GM23338 (cell line): ENCODE data around the gene GNAZ. TPM values are rescaled to one million over a fixed set of nuclear protein-coding genes. Genes with fewer than 3 reads are reported as not detected.

ENCODE experiments used
- ATAC-seq: fragments of 200-7000 bp; cut with Tn5 transposase; 3 replicates; pipeline ENCODE4 v1.9.1; 2020
- DNase-seq: peaks from one replicate; pipeline ENCODE4 v3.0.0-alpha.2; 2015; ENCODE audit warnings: low spot score
- H2AFZ ChIP-seq: fragments of 200-600 bp; sonication (generic); 2 replicates; pipeline ENCODE4 v1.8.0; 2016; ENCODE audit warnings: antibody characterized with exemption, mild to moderate bottlenecking, moderate library complexity
- H3F3A ChIP-seq: fragments of 200-600 bp; sonication (generic); replicated peaks from 2 replicates; pipeline ENCODE4 v1.8.0; 2017; ENCODE audit warnings: antibody characterized with exemption, mixed run types, low read depth
- H3K27ac ChIP-seq: fragments of 200-600 bp; sonication (generic); 2 replicates; pipeline ENCODE4 v1.6.1; 2016; ENCODE audit warnings: low read depth
- H3K27me3 ChIP-seq: fragments of 200-600 bp; sonication (generic); 2 replicates; pipeline ENCODE4 v1.8.0; 2016; ENCODE audit warnings: mild to moderate bottlenecking, mixed run types, moderate library complexity; ENCODE audit not compliant: insufficient read depth
- H3K36me3 ChIP-seq: fragments of 200-600 bp; sonication (generic); 2 replicates; pipeline ENCODE4 v1.8.0; 2016; ENCODE audit warnings: mild to moderate bottlenecking; ENCODE audit not compliant: insufficient read depth
- H3K4me1 ChIP-seq: fragments of 200-600 bp; sonication (generic); 2 replicates; pipeline ENCODE4 v1.8.0; 2016; ENCODE audit warnings: mild to moderate bottlenecking, moderate library complexity; ENCODE audit not compliant: insufficient read depth
- H3K4me2 ChIP-seq: fragments of 200-600 bp; sonication (generic); 2 replicates; pipeline ENCODE4 v1.7.1; 2017; ENCODE audit warnings: mixed run types
- H3K4me3 ChIP-seq: fragments of 200-600 bp; sonication (generic); 2 replicates; pipeline ENCODE4 v1.6.1; 2016; ENCODE audit warnings: mixed run types
- H3K79me2 ChIP-seq: fragments of 200-600 bp; sonication (generic); replicated peaks from 2 replicates; pipeline ENCODE4 v1.8.0; 2017; ENCODE audit warnings: mild to moderate bottlenecking; ENCODE audit not compliant: insufficient read depth
- H3K9me2 ChIP-seq: fragments of 200-600 bp; sonication (generic); 2 replicates; pipeline ENCODE4 v1.8.0; 2017; ENCODE audit not compliant: insufficient read depth
- H4K20me1 ChIP-seq: fragments of 200-600 bp; sonication (generic); replicated peaks from 2 replicates; pipeline ENCODE4 v1.8.0; 2017; ENCODE audit warnings: mild to moderate bottlenecking; ENCODE audit not compliant: insufficient read depth
- H3K27ac Mint-ChIP-seq: 2 replicates; pipeline ENCODE4 v1.8.0; 2020; ENCODE audit warnings: inconsistent platforms, mild to moderate bottlenecking, moderate library complexity, mixed read lengths
- H3K27me3 Mint-ChIP-seq: 3 replicates; pipeline ENCODE4 v1.8.0; 2022; ENCODE audit warnings: low read depth, mild to moderate bottlenecking, moderate library complexity, mixed read lengths, inconsistent platforms; ENCODE audit not compliant: insufficient read depth, poor library complexity
- H3K36me3 Mint-ChIP-seq: 3 replicates; pipeline ENCODE4 v1.8.0; 2021; ENCODE audit warnings: low read depth, mild to moderate bottlenecking, inconsistent platforms, moderate library complexity, mixed read lengths
- H3K4me1 Mint-ChIP-seq: 3 replicates; pipeline ENCODE4 v1.8.0; 2020; ENCODE audit warnings: mild to moderate bottlenecking, inconsistent platforms, mixed read lengths
- H3K4me3 Mint-ChIP-seq: 3 replicates; pipeline ENCODE4 v1.8.0; 2021; ENCODE audit warnings: moderate library complexity, mild to moderate bottlenecking, inconsistent platforms, mixed read lengths
- H3K9me3 Mint-ChIP-seq: 3 replicates; pipeline ENCODE4 v1.8.0; 2020; ENCODE audit warnings: moderate library complexity, mild to moderate bottlenecking, inconsistent platforms, mixed read lengths
- ETS1 ChIP-seq: IDR thresholded peaks from 2 replicates; pipeline ENCODE4 v1.6.1; 2016; ENCODE audit warnings: antibody characterized with exemption
- EZH2phosphoT487 ChIP-seq: fragments of 200-600 bp; sonication (generic); IDR thresholded peaks from one replicate; pipeline ENCODE4 v1.8.1; 2018; ENCODE audit warnings: antibody characterized with exemption; ENCODE audit not compliant: unreplicated experiment
- JUNB ChIP-seq: IDR thresholded peaks from one replicate; pipeline ENCODE4 v1.6.1; 2016; ENCODE audit warnings: antibody characterized with exemption; ENCODE audit not compliant: unreplicated experiment
- NANOG ChIP-seq: IDR thresholded peaks from 2 replicates; pipeline ENCODE4 v1.6.1; 2016; ENCODE audit warnings: antibody characterized with exemption, borderline replicate concordance
- POLR2AphosphoS5 ChIP-seq: IDR thresholded peaks from 2 replicates; pipeline ENCODE4 v1.6.1; 2016; ENCODE audit warnings: antibody characterized with exemption, low read depth
- ZNF331 ChIP-seq: fragments of 250-450 bp; sonication (Bioruptor Pico); IDR thresholded peaks from 2 replicates; pipeline ENCODE4 v1.5.0; 2020; ENCODE audit warnings: low read depth, mild to moderate bottlenecking, moderate library complexity
- polyA plus RNA-seq: library from polyadenylated mRNA; unstranded; fragments of >200 nt; fragmentation: Nextera tagmentation; extraction: Ambion mirVana; gene quantifications from 2 replicates; pipeline ENCODE4 v1.2.1, GENCODE V29; 2016
- total RNA-seq: library from RNA; depleted of rRNA; stranded (reverse); fragments of >200 nt; shearing (Covaris generic); gene quantifications from 2 replicates; pipeline ENCODE4 v1.2.3, GENCODE V29; 2014
- TF ChIP-seq, protein P1 (sequence below): IDR thresholded peaks from one replicate; pipeline ENCODE4 v1.6.1; 2018; ENCODE audit warnings: antibody characterized with exemption; ENCODE audit not compliant: unreplicated experiment
- TF ChIP-seq, protein P2 (sequence below), 2 experiments: fragments of 200-600 bp in 1 of 2; sonication (generic) in 1 of 2; conservative IDR thresholded peaks; 2 replicates each; pipeline versions ENCODE4 v1.5.1 to v1.6.1; 2016 to 2017; ENCODE audit warnings: antibody characterized with exemption in 2 of 2, low read depth in 2 of 2, mild to moderate bottlenecking in 2 of 2, moderate library complexity in 1 of 2

The GNAZ gene
- total and polyA plus RNA-seq, 2 experiments from 2014 or later = 2.9 to 11.1 TPM

DNA sequence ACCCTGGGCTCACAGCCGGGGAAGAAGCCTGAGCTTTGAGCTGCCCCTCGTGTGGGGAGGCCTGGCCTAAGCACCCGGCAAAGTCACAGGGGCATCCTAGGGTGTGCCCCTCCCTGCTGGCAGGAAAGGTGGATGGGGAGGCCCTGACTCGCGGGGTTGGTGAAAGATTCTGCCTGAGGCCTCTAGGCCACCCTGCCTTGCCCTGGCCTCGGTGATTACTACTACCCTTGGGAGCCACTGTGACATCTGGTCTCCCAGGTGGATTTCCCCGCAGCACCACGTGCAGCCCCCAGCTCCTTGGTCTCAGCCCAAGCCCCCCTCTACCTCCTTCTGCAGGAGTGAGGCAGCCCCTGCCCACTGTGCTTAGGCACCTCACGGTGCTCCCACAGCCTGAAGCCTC, 23.9 kb downstream of the GNAZ start:
- ATAC-seq (no peak), DNase-seq (no peak)
- Histone ChIP-seq H3K36me3 (no peaks in the 10 kb centered on the region), H4K20me1 (no peaks in the 10 kb centered on the region; the same call in 1 of the 2 replicates), H3K4me1 (no peaks in the 10 kb centered on the region), H2AFZ (no peak overlapping the region), H3K4me2 (no peak overlapping the region), H3F3A (no peaks in the 10 kb centered on the region), H3K27ac (no peak overlapping the region), H3K27me3 (no peaks in the 10 kb centered on the region), H3K4me3 (no peak overlapping the region), H3K79me2 (no peaks in the 10 kb centered on the region), H3K9me2 (no peaks in the 10 kb centered on the region)
- Mint-ChIP-seq H3K27me3 (peaks cover 12% of the 10 kb centered on the region), H3K4me1 (no peaks in the 10 kb centered on the region), H3K9me3 (no peaks in the 10 kb centered on the region), H3K36me3 (no peaks in the 10 kb centered on the region; the same call in 2 of the 3 replicates), H3K4me3 (no peak overlapping the region), H3K27ac (no peak overlapping the region)
- TF ChIP-seq JUNB = no peak

GRCh38 chr22:23094695-23095681, 24.7 kb downstream of the GNAZ start:
- H3K36me3 ChIP-seq = no peaks in the 10 kb centered on the region
- no peak overlapping the region for H3K4me3 ChIP-seq
- H3K4me2 ChIP-seq = no peak overlapping the region
- H3F3A ChIP-seq = no peaks in the 10 kb centered on the region
- H3K4me1 Mint-ChIP-seq = no peaks in the 10 kb centered on the region
- no peaks in the 10 kb centered on the region for H3K79me2 ChIP-seq
- H3K27me3 ChIP-seq = no peaks in the 10 kb centered on the region
- H4K20me1 ChIP-seq = no peaks in the 10 kb centered on the region; the same call in 1 of the 2 replicates
- no peak overlapping the region for H3K27ac ChIP-seq
- no peak overlapping the region for H3K27ac Mint-ChIP-seq
- no peak overlapping the region for H2AFZ ChIP-seq
- DNase-seq = peak; percentile 32
- H3K4me3 Mint-ChIP-seq = no peak overlapping the region
- TF ChIP-seq, protein P1, sequence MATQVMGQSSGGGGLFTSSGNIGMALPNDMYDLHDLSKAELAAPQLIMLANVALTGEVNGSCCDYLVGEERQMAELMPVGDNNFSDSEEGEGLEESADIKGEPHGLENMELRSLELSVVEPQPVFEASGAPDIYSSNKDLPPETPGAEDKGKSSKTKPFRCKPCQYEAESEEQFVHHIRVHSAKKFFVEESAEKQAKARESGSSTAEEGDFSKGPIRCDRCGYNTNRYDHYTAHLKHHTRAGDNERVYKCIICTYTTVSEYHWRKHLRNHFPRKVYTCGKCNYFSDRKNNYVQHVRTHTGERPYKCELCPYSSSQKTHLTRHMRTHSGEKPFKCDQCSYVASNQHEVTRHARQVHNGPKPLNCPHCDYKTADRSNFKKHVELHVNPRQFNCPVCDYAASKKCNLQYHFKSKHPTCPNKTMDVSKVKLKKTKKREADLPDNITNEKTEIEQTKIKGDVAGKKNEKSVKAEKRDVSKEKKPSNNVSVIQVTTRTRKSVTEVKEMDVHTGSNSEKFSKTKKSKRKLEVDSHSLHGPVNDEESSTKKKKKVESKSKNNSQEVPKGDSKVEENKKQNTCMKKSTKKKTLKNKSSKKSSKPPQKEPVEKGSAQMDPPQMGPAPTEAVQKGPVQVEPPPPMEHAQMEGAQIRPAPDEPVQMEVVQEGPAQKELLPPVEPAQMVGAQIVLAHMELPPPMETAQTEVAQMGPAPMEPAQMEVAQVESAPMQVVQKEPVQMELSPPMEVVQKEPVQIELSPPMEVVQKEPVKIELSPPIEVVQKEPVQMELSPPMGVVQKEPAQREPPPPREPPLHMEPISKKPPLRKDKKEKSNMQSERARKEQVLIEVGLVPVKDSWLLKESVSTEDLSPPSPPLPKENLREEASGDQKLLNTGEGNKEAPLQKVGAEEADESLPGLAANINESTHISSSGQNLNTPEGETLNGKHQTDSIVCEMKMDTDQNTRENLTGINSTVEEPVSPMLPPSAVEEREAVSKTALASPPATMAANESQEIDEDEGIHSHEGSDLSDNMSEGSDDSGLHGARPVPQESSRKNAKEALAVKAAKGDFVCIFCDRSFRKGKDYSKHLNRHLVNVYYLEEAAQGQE = no peak
- TF ChIP-seq NANOG = no peak
- no peak for TF ChIP-seq ZNF331 (CRISPR knock-in tag)
- TF ChIP-seq ETS1 = no peak
- no peak for TF ChIP-seq POLR2AphosphoS5
- TF ChIP-seq, protein P2, sequence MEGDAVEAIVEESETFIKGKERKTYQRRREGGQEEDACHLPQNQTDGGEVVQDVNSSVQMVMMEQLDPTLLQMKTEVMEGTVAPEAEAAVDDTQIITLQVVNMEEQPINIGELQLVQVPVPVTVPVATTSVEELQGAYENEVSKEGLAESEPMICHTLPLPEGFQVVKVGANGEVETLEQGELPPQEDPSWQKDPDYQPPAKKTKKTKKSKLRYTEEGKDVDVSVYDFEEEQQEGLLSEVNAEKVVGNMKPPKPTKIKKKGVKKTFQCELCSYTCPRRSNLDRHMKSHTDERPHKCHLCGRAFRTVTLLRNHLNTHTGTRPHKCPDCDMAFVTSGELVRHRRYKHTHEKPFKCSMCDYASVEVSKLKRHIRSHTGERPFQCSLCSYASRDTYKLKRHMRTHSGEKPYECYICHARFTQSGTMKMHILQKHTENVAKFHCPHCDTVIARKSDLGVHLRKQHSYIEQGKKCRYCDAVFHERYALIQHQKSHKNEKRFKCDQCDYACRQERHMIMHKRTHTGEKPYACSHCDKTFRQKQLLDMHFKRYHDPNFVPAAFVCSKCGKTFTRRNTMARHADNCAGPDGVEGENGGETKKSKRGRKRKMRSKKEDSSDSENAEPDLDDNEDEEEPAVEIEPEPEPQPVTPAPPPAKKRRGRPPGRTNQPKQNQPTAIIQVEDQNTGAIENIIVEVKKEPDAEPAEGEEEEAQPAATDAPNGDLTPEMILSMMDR (conservative IDR thresholded peaks at IDR 0.05; ENCODE audit: low read depth in 2 of 2) = peak in 1 of 2 experiments; percentile 34; a peak in 2 of 4 replicates
- TF ChIP-seq JUNB = no peak
- TF ChIP-seq EZH2phosphoT487 = no peak
- no peaks in the 10 kb centered on the region; the same call in 2 of the 3 replicates for H3K36me3 Mint-ChIP-seq
- peak; percentile 59 for ATAC-seq
- H3K9me2 ChIP-seq = no peaks in the 10 kb centered on the region
- H3K4me1 ChIP-seq = no peaks in the 10 kb centered on the region
- H3K9me3 Mint-ChIP-seq = no peaks in the 10 kb centered on the region
- peaks cover 10% of the 10 kb centered on the region for H3K27me3 Mint-ChIP-seq
